NOMO-1 treated with dmso at 0.1 percent for 144 hours (cell line): ENCODE measurements around the gene PTPRN2.
"Not testable (repeated sequence)": the region's sequence is repeated elsewhere in the genome, so short reads cannot be mapped to it uniquely, and the experiment has no call there.

ENCODE experiments used
- DNase-seq: peaks from one replicate; lab custom pipeline; 2025; ENCODE audit not compliant: unreplicated experiment; lab: John Stamatoyannopoulos, UW

PTPRN2 gene

DNA sequence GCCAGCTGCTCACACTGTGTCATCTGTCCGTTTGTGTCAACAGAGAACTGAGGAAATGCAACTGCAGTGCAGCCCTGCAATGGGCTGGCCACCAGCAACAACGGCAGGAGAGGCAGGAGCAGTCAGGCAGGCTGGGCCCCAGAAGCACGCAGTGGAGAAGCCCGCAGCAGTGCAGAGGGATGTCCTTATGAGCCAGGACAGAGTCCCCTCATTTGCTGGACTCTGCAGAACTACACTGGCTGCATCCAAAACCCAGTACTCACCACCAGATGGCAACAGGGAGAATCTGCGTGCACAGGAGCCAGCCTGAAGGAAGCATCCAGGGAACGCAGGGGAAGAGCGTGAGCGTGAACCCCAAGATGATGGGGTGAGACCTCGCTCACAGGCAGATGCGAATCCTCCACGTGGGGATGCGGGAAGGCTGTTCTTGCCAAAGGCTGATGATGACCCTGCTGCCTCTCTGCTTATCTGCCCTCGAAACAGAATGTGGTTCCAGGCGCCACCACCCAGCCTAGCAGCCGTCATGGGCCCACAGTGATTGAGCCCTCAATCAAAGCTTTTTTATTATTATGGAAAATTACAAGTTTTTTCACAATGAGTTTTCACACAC is 232.1 kb downstream of the PTPRN2 start:
- DNase-seq = no peak

DNA sequence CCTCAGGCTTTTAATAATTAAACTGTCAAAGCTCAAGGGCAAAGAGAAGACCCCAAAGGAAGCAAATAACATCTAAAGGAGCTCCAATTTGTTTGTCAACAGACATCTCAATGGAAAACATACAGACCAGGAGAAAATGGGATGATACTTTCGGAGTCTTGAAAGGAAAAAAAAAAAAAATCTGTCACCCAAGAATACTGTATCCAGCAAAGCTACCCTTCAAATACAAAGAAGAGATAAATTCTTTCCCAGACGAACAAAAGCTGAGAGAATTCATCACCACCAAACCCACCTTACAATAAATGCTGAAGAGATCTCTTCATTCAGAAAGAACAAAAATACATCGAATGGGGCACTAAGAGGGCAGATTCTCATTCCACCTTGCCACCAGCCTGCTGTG is 232.8 kb downstream of the PTPRN2 start:
- no peak for DNase-seq

DNA sequence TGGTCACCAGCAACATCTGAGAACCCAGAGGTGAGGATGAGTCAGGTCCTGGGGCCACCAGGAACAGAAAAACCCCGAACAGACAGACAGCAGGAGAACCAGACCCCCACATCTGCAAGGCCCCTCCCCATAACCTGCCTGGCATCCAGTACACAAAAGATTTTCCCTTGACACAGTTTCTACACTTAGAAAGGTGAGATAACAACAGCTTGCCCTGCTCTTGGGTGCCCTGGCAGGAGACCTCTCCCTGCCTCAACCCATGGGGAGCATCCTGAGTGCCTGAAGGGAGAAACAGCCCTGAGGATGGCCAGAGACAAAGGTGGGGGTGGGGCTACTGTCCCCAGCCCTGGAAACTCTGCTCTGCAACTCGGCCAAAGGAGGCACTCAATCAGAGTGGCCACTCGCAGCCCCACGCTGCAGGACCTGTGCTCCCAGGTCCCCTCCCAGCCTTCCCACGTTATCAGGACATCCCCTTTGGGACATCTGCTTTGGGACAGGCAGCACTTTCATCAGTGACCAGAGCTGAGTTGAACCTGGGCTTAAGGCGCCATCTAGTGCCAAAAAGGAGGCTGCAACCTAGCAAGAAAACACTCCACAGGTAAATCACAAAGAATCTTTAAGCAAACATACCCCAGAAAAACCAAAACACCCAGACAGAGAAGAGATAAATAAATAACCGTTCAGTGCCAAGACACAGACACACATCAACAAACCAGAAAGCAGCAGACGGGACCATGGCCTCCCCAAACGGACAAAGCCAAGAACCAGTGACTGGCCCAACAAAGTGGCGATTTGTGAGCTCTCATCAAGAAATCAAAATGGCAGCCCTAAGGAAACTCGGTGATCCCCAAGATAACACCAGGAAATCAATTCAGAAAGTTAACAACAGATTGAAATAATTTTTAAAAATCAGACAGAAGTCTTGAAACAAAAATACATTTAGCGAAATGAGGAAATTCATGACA is 233.7 kb downstream of the PTPRN2 start:
- DNase-seq = no peak

DNA sequence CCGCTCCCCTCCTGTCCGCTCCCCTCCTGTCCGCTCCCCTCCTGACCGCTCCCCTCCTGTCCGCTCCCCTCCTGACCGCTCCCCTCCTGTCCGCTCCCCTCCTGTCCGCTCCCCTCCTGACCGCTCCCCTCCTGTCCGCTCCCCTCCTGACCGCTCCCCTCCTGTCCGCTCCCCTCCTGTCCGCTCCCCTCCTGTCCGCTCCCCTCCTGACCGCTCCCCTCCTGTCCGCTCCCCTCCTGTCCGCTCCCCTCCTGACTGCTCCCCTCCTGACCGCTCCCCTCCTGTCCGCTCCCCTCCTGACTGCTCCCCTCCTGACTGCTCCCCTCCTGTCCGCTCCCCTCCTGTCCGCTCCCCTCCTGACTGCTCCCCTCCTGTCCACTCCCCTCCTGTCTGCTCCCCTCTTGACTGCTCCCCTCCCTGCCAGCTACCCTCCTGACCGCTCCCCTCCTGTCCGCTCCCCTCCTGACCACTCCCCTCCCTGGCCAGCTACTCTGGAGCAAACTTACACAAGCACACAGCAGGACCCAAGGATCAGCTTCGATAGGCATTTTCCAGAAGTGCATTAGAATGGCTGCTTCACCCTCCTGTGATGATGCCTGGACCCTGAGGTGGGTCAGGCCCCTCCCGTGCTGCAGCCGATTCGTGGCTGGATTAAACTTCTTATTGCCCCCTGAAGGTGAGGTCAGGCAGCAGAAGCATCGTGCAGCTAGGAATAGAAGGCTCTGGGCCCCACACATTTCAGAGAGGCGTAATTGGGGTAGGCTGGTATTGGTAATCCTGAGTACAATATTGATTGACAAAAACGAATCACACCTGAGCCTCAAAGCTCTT is 235.5 kb downstream of the PTPRN2 start:
- DNase-seq = not testable (repeated sequence)

DNA sequence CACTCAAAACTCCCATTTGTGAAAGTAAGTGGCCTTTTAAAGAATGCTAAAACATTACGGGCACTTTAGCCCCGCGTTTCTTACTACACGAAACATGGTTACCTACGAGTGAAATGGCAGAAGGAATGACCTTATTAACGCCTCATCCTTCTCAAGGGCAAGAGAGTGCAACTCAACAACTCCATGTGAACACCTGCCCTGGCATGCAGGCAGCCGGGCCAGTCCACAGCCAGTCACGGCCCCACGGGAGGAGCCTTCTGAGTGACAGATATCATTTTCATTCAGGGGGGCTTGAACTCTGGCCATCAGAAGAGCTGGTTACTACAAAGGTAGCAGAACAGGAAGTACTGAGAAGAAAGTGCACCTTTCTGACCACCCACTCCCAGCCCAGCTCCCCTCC is 236.1 kb downstream of the PTPRN2 start:
- no peak for DNase-seq

DNA sequence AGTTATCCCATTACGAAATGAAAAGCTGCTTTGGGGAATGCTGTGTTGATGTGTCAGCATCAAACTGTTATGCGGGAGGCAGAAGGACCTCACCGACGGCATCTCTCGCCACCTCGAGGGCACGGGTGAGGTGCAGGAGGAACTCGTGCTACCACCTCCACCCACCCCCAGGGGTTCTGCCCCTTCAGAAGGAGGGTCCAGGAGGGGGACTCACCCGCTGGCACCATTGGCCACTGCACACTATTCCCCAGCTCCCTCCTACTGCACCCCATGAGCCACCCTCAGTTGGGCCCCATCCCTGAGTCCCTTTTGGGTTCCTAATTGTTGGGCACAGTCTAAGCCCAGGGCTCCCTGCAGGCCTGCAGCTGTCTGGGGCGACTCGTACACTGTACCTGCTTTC is 236.6 kb downstream of the PTPRN2 start:
- DNase-seq = no peak

GRCh38 chr7:158350166-158350900 is 237.3 kb downstream of the PTPRN2 start:
- no peak for DNase-seq

DNA sequence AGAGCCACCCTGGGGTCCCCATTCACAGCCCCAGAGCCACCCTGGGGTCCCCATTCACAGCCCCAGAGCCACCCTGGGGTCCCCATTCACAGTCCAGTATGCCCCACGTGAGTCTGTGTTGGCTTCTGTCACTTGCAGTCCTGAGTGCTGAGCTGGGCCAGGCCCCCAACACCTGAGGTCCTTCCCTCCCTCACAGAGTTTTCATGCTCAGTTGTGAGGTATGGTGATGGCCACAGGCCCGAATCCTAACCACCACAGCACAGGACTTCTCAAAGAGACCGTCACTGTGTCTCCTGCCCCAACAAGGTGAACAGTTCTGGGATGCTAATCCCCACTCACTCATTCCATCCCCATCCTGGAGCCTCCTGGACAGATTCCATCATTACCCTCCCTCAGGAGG is 239.2 kb downstream of the PTPRN2 start:
- no peak for DNase-seq

DNA sequence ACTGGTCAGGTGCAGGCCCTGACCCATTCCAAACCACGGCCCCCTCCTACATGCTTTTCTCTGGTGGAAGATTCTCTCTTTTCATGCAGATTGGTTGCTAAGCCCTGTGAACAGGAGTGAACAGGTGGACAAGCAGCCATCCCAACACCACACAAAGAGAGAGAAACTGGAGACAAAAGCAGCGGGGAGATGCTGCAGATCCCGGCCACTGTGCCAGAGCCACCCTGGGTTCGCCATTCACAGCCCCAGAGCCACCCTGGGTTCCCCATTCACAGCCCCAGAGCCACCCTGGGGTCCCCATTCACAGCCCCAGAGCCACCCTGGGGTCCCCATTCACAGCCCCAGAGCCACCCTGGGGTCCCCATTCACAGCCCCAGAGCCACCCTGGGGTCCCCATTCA is 239.6 kb downstream of the PTPRN2 start:
- not testable (repeated sequence) for DNase-seq

DNA sequence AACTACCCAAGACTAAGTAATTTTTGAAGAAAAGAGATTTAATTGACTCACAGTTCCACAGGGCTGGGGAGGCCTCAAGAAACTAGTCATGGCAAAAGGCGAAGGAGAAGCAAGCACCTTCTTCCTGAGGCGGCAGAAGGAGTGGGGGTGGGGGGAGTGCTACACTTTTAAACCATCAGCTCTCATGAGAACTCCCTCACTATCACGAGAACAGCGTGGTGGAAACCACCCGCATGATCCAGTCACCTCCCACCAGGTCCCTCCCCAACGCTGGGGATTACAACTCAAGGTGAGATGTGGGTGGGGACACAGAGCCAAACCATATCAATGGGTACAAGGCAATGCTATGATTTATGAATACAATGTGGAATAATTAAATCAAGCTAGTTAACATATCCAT is 241.9 kb downstream of the PTPRN2 start:
- DNase-seq = no peak

- DNase-seq = no peak
Observed at GRCh38 chr7:158344706-158345300, 242.8 kb downstream of the PTPRN2 start.

DNA sequence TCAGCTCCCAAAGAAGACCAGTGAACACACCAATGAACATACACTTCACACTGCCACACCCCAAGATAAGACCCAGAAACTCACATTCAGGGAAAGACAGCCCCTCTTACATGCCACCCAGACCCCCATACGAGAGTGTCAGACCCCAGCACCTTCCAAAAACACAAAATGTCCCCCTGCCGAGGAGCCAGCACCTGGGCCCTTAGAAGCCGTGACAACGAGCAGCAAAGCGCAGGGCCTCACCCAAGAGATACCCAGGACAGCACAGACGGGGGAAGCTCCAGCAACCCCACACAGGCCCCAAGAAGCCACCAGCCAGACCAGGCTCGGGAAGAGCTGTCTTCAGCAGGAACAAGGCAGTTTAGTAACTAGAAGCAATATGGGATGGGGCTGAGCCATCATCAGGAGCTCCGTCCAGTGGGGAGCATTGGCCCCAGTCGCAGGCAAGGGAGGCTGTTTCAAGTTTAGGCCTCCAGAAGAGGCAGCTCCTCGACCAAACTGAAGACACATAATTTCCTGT is 243.6 kb downstream of the PTPRN2 start:
- DNase-seq = no peak

DNA sequence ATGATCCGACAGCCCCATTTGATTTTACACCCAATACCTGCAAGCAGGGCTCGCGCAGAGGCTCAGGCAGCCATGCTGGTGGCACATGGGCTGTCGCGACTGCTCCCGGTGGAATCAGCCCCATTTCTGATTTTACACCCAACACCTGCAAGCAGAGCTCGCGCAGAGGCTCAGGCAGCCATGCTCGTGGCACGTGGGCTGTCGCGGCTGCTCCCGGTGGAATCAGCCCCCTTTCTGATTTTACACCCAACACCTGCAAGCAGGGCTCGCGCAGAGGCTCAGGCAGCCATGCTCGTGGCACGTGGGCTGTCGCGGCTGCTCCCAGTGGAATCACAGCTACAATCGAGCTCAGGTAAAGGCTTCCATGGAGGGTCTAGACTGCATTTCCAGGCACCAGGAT is 244.1 kb downstream of the PTPRN2 start:
- no peak for DNase-seq

GRCh38 chr7:158341097-158341496 is 246.5 kb downstream of the PTPRN2 start:
- DNase-seq = not testable (repeated sequence)

GRCh38 chr7:158336952-158337351 is 250.7 kb downstream of the PTPRN2 start:
- DNase-seq = not testable (repeated sequence)

- not testable (repeated sequence) for DNase-seq
Observed at GRCh38 chr7:158332516-158332915, 255.1 kb downstream of the PTPRN2 start.

DNA sequence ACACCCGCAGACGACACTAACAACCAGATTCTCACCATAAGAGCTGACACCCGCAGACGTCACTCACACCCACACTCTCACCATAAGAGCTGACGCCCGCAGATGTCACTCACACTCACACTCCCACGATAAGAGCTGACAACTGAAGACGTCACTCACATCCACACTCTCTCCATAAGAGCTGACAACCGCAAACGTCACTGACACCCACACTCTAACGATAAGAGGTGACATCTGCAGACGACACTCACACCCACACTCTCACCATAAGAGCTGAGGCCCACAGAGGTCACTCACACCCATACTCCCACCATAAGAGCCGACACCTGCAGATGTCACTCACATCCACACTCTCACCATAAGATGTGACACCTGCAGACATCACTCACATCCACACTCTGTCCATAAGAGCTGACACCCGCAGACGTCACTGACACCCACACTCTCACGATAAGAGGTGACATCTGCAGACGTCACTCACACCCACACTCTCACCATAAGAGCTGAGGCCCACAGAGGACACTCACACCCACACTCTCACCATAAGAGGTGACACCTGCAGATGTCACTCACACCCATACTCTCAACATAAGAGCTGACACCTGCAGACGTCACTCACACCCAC is 255.7 kb downstream of the PTPRN2 start:
- not testable (repeated sequence) for DNase-seq

- DNase-seq = no peak
Observed at GRCh38 chr7:158329686-158330085, 257.9 kb downstream of the PTPRN2 start.

DNA sequence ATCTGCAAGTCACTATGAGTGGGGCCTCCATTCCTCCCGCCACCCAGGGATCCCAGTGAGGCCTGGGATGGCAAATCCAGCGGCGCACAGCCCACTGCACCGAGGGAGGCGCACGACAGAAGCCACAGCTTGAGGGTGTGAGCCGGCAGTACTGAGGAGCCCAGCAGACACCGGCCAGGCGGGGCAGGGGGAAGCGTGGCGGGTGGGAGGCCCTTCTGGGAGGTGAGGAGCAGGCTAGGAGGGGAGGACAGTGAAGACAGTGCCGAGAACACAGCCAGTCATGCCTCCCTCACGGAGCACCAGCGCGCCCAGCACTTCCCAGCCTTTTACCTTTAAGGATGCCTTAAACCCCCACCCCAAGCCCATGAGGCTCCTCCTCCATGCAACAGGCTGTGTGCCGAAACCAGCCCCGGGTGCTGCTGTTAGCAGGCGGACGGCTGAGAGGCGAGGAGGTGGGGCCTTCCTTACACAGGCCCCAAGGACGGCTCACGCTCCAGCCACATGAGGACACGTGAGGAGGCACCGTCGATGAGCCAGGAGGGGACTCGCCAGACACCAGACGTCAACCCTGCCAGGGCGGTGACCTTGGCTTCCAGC is 258.5 kb downstream of the PTPRN2 start:
- no peak for DNase-seq
